Neural crest cell (in vitro differentiated cells): Measurements from ENCODE around the gene SPANXN5. TPM values are rescaled to one million over a fixed set of nuclear protein-coding genes. Genes with fewer than 3 reads are reported as not detected.
"Not testable (repeated sequence)": the region's sequence is repeated elsewhere in the genome, so short reads cannot be mapped to it uniquely, and the experiment has no call there.

Source experiments
- DNase-seq: peaks from one replicate; pipeline ENCODE4 v3.0.0; 2021; ENCODE audit warnings: low read depth, mixed read lengths, low spot score
- H3K27ac Mint-ChIP-seq: one replicate; pipeline ENCODE4 v1.8.0; 2021; ENCODE audit warnings: mild to moderate bottlenecking, mixed read lengths; ENCODE audit not compliant: unreplicated experiment
- H3K27me3 Mint-ChIP-seq: 2 replicates; pipeline ENCODE4 v1.8.0; 2021; ENCODE audit warnings: low read depth, mild to moderate bottlenecking, mixed read lengths
- H3K36me3 Mint-ChIP-seq: 2 replicates; pipeline ENCODE4 v1.8.0; 2021; ENCODE audit warnings: low read depth, mild to moderate bottlenecking, mixed read lengths
- H3K4me1 Mint-ChIP-seq: 2 replicates; pipeline ENCODE4 v1.8.0; 2021; ENCODE audit warnings: mixed read lengths
- H3K4me3 Mint-ChIP-seq: one replicate; pipeline ENCODE4 v1.8.0; 2021; ENCODE audit warnings: mild to moderate bottlenecking, mixed read lengths
- H3K9me3 Mint-ChIP-seq: 2 replicates; pipeline ENCODE4 v1.8.0; 2021; ENCODE audit warnings: mixed read lengths
- CTCF ChIP-seq: fragments of 200-600 bp; sonication (generic); conservative IDR thresholded peaks from 2 replicates; pipeline ENCODE4 v1.5.0; 2021; ENCODE audit warnings: antibody characterized with exemption, mild to moderate bottlenecking
- long read RNA-seq: library from polyadenylated mRNA; unstranded; transcript quantifications from one replicate; pipeline ENCODE4 v2.0.0, GENCODE V29; 2020
- total RNA-seq: library from RNA; stranded (reverse); gene quantifications from 2 replicates; pipeline ENCODE4 v1.2.1, GENCODE V29; 2021

The SPANXN5 gene
- total RNA-seq = not detected in 2 replicates
- long read RNA-seq = 0 reads

GRCh38 chrX:52797327-52797726 lies at the start of gene SPANXN5:
TSS of gene SPANXN5 (minus strand) at chrX:52797427. CDS start at chrX:52797348, 79 bp downstream.
- not testable (repeated sequence) for H3K36me3 Mint-ChIP-seq, DNase-seq, H3K4me1 Mint-ChIP-seq, H3K4me3 Mint-ChIP-seq, H3K27ac Mint-ChIP-seq
- Mint-ChIP-seq H3K27me3 (peaks cover 11% of the 10 kb centered on the region), H3K9me3 (peaks cover 13% of the 10 kb centered on the region)

GRCh38 chrX:52843619-52844018 lies 46.4 kb upstream of the SPANXN5 start:
- peaks cover 60% of the 10 kb centered on the region for H3K27me3 Mint-ChIP-seq
- H3K9me3 Mint-ChIP-seq, H3K4me3 Mint-ChIP-seq, H3K4me1 Mint-ChIP-seq, DNase-seq, H3K27ac Mint-ChIP-seq, H3K36me3 Mint-ChIP-seq: not testable (repeated sequence)

- H3K9me3 Mint-ChIP-seq = no peaks in the 10 kb centered on the region
- peaks cover 28% of the 10 kb centered on the region for H3K27me3 Mint-ChIP-seq
Observed at GRCh38 chrX:52839137-52839536, 41.9 kb upstream of the SPANXN5 start.

GRCh38 chrX:52830551-52830950 lies 33.3 kb upstream of the SPANXN5 start:
- peaks cover 3% of the 10 kb centered on the region for H3K36me3 Mint-ChIP-seq
- no peaks in the 10 kb centered on the region for H3K4me1 Mint-ChIP-seq
- H3K4me3 Mint-ChIP-seq = no peak overlapping the region
- DNase-seq = no peak
- no peak overlapping the region for H3K27ac Mint-ChIP-seq
- peaks cover 6% of the 10 kb centered on the region for H3K9me3 Mint-ChIP-seq
- TF ChIP-seq CTCF = no peak
- no peaks in the 10 kb centered on the region for H3K27me3 Mint-ChIP-seq

More at GRCh38 chrX:52839137-52839536, 41.9 kb upstream of the SPANXN5 start:
- H3K27ac Mint-ChIP-seq = no peak overlapping the region
- TF ChIP-seq CTCF = no peak
- no peaks in the 10 kb centered on the region for H3K4me1 Mint-ChIP-seq
- no peak for DNase-seq
- H3K4me3 Mint-ChIP-seq = no peak overlapping the region
- no peaks in the 10 kb centered on the region for H3K36me3 Mint-ChIP-seq

GRCh38 chrX:52824608-52825007 lies 27.4 kb upstream of the SPANXN5 start:
- Mint-ChIP-seq H3K4me1 (no peaks in the 10 kb centered on the region), H3K9me3 (peaks cover 6% of the 10 kb centered on the region), H3K4me3 (no peak overlapping the region), H3K36me3 (no peaks in the 10 kb centered on the region), H3K27me3 (peaks cover 7% of the 10 kb centered on the region), H3K27ac (no peak overlapping the region)
- DNase-seq = no peak
- TF ChIP-seq CTCF = no peak

GRCh38 chrX:52821079-52821760 lies 24.0 kb upstream of the SPANXN5 start:
- H3K9me3 Mint-ChIP-seq = peaks cover 2% of the 10 kb centered on the region
- H3K36me3 Mint-ChIP-seq = no peaks in the 10 kb centered on the region
- H3K27ac Mint-ChIP-seq = no peak overlapping the region
- DNase-seq = no peak
- no peaks in the 10 kb centered on the region for H3K4me1 Mint-ChIP-seq
- no peak overlapping the region for H3K4me3 Mint-ChIP-seq
- TF ChIP-seq CTCF = no peak
- H3K27me3 Mint-ChIP-seq = peaks cover 23% of the 10 kb centered on the region
